HUDEP-2 (cell line): ENCODE results near the gene CRACR2B.

Experiments used
- DNase-seq, 76 experiments: peaks; one replicate each; lab custom pipeline; 2025; ENCODE audit not compliant: unreplicated experiment in 76 of 76; lab: John Stamatoyannopoulos, UW

Gene CRACR2B

GRCh38 chr11:827897-828192, at the start of gene CRACR2B:
Gene CRACR2B, plus strand, starts transcription at chr11:827919. Its CDS starts 689 bp downstream, at chr11:828608.
- DNase-seq: no peak

GRCh38 chr11:778976-779954, 48.5 kb upstream of the CRACR2B start:
- DNase-seq: no peak

- DNase-seq: no peak
These were observed 47.7 kb upstream of the CRACR2B start for GRCh38 chr11:779955-780532.

GRCh38 chr11:782264-783174, 45.2 kb upstream of the CRACR2B start:
- no peak for DNase-seq

- DNase-seq: peak in 23 of 76 experiments; percentile 10 to 40 (median 28)
These were observed 44.1 kb upstream of the CRACR2B start for GRCh38 chr11:783581-784015.

GRCh38 chr11:786235-787083, 41.3 kb upstream of the CRACR2B start:
- no peak for DNase-seq

GRCh38 chr11:787084-787675, 40.5 kb upstream of the CRACR2B start:
- DNase-seq: no peak

GRCh38 chr11:788009-788640, 39.6 kb upstream of the CRACR2B start:
- DNase-seq: no peak

- DNase-seq: no peak
These were observed 38.5 kb upstream of the CRACR2B start for GRCh38 chr11:788953-789940.

- no peak for DNase-seq
These were observed 37.8 kb upstream of the CRACR2B start, which contains the start of gene CEND1 for GRCh38 chr11:789943-790342. Gene CEND1, minus strand, starts transcription at chr11:790090. Its CDS starts 1,514 bp downstream, at chr11:788576.

GRCh38 chr11:790721-791564, 36.8 kb upstream of the CRACR2B start:
- peak in 1 of 76 experiments; percentile 22 for DNase-seq

- DNase-seq: no peak
These were observed 35.8 kb upstream of the CRACR2B start for GRCh38 chr11:791658-792534.

- no peak for DNase-seq
These were observed 35.2 kb upstream of the CRACR2B start for GRCh38 chr11:792535-792821.

- DNase-seq: no peak
These were observed 34.8 kb upstream of the CRACR2B start for GRCh38 chr11:792873-793272.

- DNase-seq: no peak
These were observed 34.2 kb upstream of the CRACR2B start for GRCh38 chr11:793556-793955.

- DNase-seq: no peak
These were observed 33.5 kb upstream of the CRACR2B start for GRCh38 chr11:794013-794765.
